ENCODE results near the gene CHMP6.

Gene CHMP6

DNA sequence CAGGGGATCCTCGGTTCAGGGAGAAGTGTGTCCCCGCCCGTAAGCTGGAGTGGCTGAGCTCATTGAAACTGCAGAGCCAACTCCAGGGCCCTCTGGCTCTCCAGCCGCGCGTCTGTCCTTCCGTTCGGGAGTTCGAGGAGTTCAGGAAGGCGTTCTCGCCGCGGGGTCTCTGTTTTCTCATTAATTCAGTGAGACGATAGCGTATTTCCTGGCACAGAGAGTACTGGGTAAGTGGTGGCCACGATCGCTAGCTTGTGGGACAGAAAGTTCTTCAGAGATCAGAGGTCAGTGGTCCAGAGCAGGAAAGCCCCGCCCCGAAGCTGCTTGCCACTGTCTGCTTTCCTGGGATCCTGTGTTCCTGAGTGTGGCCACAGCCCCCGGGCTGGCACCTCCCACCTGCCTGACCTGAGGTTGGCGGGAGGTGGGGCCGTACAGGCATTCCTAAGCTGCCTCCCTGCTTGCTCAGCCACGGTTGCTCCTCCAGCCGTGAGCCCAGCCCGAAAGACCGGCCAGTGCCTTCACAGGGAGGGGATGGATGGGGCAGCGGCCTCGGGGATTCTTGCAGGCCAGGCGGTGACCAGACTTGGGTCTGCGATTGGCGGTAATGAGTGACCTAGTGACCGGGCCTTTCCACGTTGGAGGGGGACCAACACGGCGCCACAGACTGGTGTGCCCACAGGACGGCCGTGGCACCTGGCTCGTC lies 52.2 kb downstream of the CHMP6 start:
- DNase-seq (ENCODE audit: low spot score), result no peak

DNA sequence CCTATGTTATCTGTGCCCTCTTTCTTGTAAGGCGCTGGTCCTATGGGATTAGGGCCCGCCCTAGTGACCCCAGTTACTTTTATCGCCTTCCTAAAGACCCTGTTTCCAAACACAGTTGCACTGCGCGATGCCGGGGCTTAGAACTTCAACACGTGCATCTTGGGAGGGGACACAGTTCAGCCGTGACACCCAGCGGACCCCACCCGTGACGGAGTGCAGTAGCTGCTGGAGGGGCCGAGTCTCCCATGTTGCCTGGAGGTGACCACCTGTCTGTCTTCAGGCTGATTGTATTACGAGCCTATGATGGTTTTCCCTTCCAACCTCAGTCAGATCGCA lies 52.8 kb downstream of the CHMP6 start:
- DNase-seq (ENCODE audit: low spot score), result no peak

DNA sequence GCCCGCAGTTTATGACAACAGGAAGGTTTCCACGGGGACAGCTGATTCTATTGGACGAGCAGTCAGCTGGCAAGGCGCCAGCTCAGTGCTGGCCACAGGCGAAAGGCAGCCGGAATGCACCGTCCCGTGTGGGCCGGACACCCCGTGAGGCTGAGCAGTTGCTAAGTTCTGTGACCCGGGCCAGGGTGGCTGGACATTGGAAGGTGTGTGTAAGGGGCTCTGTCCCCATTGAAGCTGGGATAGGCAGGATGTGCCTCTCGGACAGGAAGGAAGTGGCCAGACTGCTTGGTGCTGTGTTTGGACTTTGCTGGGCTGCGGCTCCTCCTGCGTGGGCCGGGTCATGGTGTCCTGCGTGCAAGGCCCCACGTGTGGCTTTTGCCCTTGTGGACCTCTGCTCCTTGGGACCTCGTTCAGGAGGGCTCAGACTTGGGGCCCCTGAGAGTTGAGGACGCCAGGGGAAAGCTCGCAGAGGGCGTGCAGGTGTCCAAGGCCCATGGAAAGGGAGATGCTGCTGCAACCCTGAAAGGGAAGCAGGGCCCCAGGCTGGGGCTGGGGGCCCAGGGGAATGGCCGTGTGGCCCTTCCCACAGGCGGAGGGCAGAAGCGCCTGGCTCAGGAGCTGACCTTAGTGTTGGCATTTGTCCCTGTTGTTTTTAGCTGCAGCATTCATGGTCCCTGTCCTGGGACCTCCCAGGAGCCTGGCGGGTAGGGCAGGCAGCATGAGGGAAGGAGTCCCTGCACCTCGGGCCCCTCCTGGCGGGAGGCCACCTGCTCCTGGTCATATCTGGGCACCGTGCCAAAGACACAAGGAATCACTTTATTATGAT lies 53.3 kb downstream of the CHMP6 start:
- DNase-seq (ENCODE audit: low spot score), result peak; percentile 95

DNA sequence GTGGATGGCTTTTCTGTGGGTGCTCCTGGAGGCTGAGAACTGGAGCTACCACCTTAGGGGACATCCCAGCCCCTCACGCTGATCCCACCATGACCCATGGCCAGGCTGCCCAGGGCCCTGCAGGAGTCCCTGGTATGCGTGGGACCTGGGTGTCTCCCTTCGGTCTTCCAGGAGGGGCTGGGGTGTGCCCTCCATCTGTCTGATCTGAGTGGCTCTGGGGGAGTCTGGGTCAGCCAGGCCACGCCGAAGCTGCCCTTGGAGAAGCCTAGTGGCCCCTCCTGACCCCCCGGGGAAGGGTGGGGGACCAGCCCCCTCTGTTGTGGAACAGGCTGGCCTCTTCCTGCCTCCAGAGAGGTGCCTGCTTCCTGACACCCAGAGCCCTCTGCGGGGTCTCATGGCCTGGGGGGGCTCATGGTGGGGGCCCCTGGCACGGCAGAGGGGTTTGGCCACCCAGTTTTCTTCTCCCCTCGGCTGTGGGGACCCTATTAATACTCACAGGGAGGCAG lies 54.0 kb downstream of the CHMP6 start:
- DNase-seq (ENCODE audit: low spot score), result no peak

- no peak for DNase-seq (ENCODE audit: low spot score)
Measured at GRCh38 chr17:81046132-81046769, 54.6 kb downstream of the CHMP6 start.

DNA sequence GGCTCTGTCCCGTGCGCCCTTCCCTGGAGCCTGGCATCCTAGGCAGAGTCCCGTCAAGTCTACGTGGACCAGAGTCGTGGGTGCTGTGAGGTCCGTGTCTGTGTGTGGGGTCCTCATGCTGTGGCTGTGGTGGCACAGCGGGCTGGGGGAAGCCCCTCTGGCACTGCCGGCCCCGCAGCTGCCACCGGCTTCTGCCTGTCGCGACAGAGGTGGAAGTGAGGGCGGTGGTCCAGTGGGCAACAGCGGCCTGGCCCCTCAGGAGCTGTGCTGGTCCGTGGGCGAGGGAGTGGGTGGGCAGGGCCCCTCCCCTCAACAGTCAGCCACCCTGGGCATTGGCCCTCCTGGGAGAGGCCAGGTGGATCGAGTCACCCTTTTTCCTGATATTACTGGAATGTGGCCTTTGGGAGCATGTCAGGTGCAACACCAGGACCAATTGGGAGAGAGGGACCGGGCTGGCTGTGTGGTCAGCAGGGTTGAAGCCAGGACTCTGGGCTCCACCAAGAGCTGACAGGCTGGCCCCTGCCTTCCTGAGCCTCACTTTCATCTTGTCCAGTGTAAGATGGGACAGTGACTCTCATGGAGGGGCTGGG lies 55.2 kb downstream of the CHMP6 start:
- no peak for DNase-seq (ENCODE audit: low spot score)

DNA sequence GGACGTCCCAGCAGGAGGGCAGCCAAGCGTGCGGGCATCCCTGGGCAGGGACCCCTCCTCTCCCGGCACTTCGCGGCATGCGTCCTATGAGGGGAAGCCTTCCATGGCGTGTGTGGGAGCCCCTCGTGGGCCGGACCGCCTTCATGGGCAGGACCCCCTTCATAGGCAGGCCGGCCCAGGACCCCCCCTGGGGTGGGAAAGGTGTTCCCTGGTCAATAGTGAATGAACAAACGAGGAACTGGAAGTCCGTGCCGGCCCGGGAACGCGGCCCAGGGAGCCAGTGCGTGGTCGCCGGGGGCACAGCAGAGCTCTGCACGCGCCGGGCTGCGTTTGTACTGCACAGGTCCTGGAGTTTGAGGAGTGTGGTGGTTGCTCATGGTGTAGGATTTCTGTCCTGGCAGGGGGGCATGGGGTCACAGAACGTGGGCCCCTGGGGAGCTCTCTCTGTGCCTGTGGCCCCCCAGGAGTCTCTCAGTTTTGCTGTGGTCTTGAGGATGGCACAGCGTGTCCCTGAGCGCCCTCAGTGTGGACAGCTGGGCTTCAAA lies 57.3 kb downstream of the CHMP6 start:
- no peak for DNase-seq (ENCODE audit: low spot score)

DNA sequence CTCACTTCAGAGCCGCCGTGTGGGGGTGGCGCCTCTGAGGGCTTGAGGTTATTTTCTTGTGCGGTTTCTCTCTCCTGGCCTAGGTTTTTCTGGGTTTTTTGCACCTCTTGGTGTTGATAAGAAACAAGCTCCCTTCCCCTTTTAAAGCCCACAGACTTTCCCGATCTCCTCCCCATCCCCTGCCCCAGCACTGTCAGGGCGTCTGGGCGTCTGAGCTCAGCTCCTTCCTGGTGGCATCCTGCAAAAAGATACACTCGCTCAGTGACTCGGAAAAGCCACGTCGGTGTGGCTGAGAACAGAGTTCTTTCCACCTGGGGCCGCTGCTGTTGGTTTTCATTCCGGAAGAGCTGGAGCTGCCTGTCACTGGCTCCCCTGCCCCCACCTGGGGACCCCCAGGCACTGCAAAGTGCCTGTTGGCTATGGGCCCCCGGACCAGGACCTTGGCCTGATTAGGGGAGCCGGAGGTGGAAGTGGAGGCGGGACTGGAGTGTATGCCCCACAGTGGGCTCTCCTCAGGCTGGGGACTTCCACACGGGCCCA lies 57.8 kb downstream of the CHMP6 start:
- DNase-seq (ENCODE audit: low spot score), result no peak
